ENCODE results near the gene GRID2.

The GRID2 gene

DNA sequence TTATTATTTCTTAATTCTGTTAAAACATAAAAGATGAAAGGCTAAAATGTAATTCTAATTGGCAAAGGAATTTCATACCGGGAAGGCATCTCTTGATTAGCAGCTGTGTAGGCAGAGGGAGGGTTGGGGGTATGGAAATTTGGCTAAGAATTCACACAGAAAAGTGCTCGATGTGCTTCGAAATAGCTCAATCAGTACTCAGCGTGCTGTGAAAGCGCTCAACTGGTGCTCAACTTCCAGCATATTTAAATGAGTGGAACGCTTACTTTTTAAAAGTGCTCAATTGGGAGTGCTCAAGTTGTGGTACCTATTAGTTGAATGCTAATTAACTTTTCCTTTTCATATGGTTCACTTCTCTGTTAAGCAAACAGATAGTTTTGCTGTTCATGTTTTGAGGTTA is 828.9 kb downstream of the GRID2 start:
- no peaks in the 10 kb centered on the region for H3K9me3 ChIP-seq (ENCODE audit: control insufficient read depth, insufficient read depth, low read depth, low read length)
- no peak overlapping the region for H3K27ac ChIP-seq (ENCODE audit: low read depth, low read length)
- H3K9ac ChIP-seq (ENCODE audit: low read length) = no peak overlapping the region
- H3K27me3 ChIP-seq (ENCODE audit: control insufficient read depth, insufficient read depth, low read length) = no peaks in the 10 kb centered on the region
- H3K36me3 ChIP-seq (ENCODE audit: control insufficient read depth, insufficient read depth, low read length) = no peaks in the 10 kb centered on the region
- H3K4me3 ChIP-seq (ENCODE audit: low read depth, low read length) = no peak overlapping the region
- peaks cover 15% of the 10 kb centered on the region; the same call in 1 of the 2 replicates for H3K4me1 ChIP-seq (ENCODE audit: control insufficient read depth, insufficient read depth, low read length)

- no peaks in the 10 kb centered on the region for H3K9me3 ChIP-seq (ENCODE audit: control insufficient read depth, insufficient read depth, low read depth, low read length)
- H3K27ac ChIP-seq (ENCODE audit: low read depth, low read length) = 0 out of 2 replicates have a peak overlapping the region, but pooled peaks have one; percentile 21
- no peaks in the 10 kb centered on the region for H3K27me3 ChIP-seq (ENCODE audit: control insufficient read depth, insufficient read depth, low read length)
- H3K36me3 ChIP-seq (ENCODE audit: control insufficient read depth, insufficient read depth, low read length) = no peaks in the 10 kb centered on the region
- H3K4me3 ChIP-seq (ENCODE audit: low read depth, low read length) = no peak overlapping the region
- H3K9ac ChIP-seq (ENCODE audit: low read length) = no peak overlapping the region
- H3K4me1 ChIP-seq (ENCODE audit: control insufficient read depth, insufficient read depth, low read length) = peaks cover 12% of the 10 kb centered on the region; the same call in 1 of the 2 replicates
Observed at GRCh38 chr4:93139118-93139517, 835.4 kb downstream of the GRID2 start.

- no peaks in the 10 kb centered on the region for H3K27me3 ChIP-seq (ENCODE audit: control insufficient read depth, insufficient read depth, low read length)
- no peak overlapping the region for H3K4me3 ChIP-seq (ENCODE audit: low read depth, low read length)
- H3K9me3 ChIP-seq (ENCODE audit: control insufficient read depth, insufficient read depth, low read depth, low read length) = peaks cover 2% of the 10 kb centered on the region; the same call in 1 of the 2 replicates
- H3K27ac ChIP-seq (ENCODE audit: low read depth, low read length) = no peak overlapping the region
- no peak overlapping the region for H3K9ac ChIP-seq (ENCODE audit: low read length)
- peaks cover 36% of the 10 kb centered on the region for H3K4me1 ChIP-seq (ENCODE audit: control insufficient read depth, insufficient read depth, low read length)
- no peaks in the 10 kb centered on the region for H3K36me3 ChIP-seq (ENCODE audit: control insufficient read depth, insufficient read depth, low read length)
Observed at GRCh38 chr4:93143902-93144301, 840.1 kb downstream of the GRID2 start.

- Histone ChIP-seq H3K36me3 (ENCODE audit: control insufficient read depth, insufficient read depth, low read length) (peaks cover 4% of the 10 kb centered on the region; the same call in 1 of the 2 replicates), H3K9me3 (ENCODE audit: control insufficient read depth, insufficient read depth, low read depth, low read length) (peaks cover 4% of the 10 kb centered on the region; the same call in 1 of the 2 replicates), H3K27me3 (ENCODE audit: control insufficient read depth, insufficient read depth, low read length) (no peaks in the 10 kb centered on the region), H3K4me3 (ENCODE audit: low read depth, low read length) (no peak overlapping the region), H3K27ac (ENCODE audit: low read depth, low read length) (no peak overlapping the region), H3K4me1 (ENCODE audit: control insufficient read depth, insufficient read depth, low read length) (peaks cover 35% of the 10 kb centered on the region), H3K9ac (ENCODE audit: low read length) (no peak overlapping the region)
Observed at GRCh38 chr4:93144644-93145043, 840.9 kb downstream of the GRID2 start.

GRCh38 chr4:93147524-93148212 is 843.9 kb downstream of the GRID2 start:
- Histone ChIP-seq H3K36me3 (ENCODE audit: control insufficient read depth, insufficient read depth, low read length) (peaks cover 4% of the 10 kb centered on the region; the same call in 1 of the 2 replicates), H3K9ac (ENCODE audit: low read length) (no peak overlapping the region), H3K27me3 (ENCODE audit: control insufficient read depth, insufficient read depth, low read length) (no peaks in the 10 kb centered on the region), H3K4me3 (ENCODE audit: low read depth, low read length) (no peak overlapping the region), H3K27ac (ENCODE audit: low read depth, low read length) (no peak overlapping the region), H3K4me1 (ENCODE audit: control insufficient read depth, insufficient read depth, low read length) (peaks cover 35% of the 10 kb centered on the region), H3K9me3 (ENCODE audit: control insufficient read depth, insufficient read depth, low read depth, low read length) (peaks cover 4% of the 10 kb centered on the region; the same call in 1 of the 2 replicates)

DNA sequence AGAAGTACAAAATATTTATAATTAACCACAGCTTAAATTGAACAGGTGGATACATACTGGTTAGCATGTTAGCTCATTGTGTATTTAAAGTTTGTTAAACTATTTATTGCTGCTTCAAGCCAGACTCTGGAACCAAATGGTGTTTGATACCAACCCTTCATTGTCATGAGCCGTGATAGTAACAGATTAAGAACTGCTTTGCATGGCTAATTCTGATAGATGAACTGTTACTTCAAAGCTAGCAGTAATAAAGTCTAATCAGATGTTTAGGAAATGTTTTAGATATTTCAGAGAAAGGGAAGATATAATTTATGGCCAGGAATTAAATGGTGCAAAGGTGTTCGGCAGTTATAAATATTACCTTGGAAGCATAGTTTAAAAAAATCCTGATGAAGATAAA is 848.7 kb downstream of the GRID2 start:
- peaks cover 4% of the 10 kb centered on the region; the same call in 1 of the 2 replicates for H3K9me3 ChIP-seq (ENCODE audit: control insufficient read depth, insufficient read depth, low read depth, low read length)
- H3K4me1 ChIP-seq (ENCODE audit: control insufficient read depth, insufficient read depth, low read length) = peaks cover 4% of the 10 kb centered on the region; the same call in 1 of the 2 replicates
- H3K9ac ChIP-seq (ENCODE audit: low read length) = no peak overlapping the region
- H3K27ac ChIP-seq (ENCODE audit: low read depth, low read length) = no peak overlapping the region
- no peak overlapping the region for H3K4me3 ChIP-seq (ENCODE audit: low read depth, low read length)
- H3K36me3 ChIP-seq (ENCODE audit: control insufficient read depth, insufficient read depth, low read length) = peaks cover 4% of the 10 kb centered on the region; the same call in 1 of the 2 replicates
- no peaks in the 10 kb centered on the region for H3K27me3 ChIP-seq (ENCODE audit: control insufficient read depth, insufficient read depth, low read length)

DNA sequence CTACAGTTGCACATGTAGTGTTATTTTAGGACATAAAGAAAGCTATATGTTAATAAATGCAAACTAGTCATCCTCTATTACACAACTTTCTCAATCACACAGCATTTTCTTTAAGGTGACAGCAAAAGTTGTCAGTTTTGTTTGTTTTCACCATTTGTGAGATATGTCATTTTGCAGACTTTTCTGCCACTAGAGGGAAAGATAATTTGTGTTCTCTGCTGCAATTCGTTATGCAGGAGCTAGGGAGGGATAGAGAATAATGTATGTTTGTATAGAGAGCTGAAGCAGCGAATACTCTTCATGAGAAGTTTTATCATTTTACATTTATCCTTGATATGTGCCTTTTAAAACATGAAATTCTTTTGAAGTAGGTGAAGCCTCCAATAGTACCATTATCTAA is 854.2 kb downstream of the GRID2 start:
- no peak overlapping the region for H3K27ac ChIP-seq (ENCODE audit: low read depth, low read length)
- no peaks in the 10 kb centered on the region for H3K27me3 ChIP-seq (ENCODE audit: control insufficient read depth, insufficient read depth, low read length)
- H3K9me3 ChIP-seq (ENCODE audit: control insufficient read depth, insufficient read depth, low read depth, low read length) = no peaks in the 10 kb centered on the region
- H3K4me3 ChIP-seq (ENCODE audit: low read depth, low read length) = no peak overlapping the region
- H3K36me3 ChIP-seq (ENCODE audit: control insufficient read depth, insufficient read depth, low read length) = no peaks in the 10 kb centered on the region
- H3K4me1 ChIP-seq (ENCODE audit: control insufficient read depth, insufficient read depth, low read length) = peaks cover 11% of the 10 kb centered on the region; the same call in 1 of the 2 replicates
- H3K9ac ChIP-seq (ENCODE audit: low read length) = no peak overlapping the region

DNA sequence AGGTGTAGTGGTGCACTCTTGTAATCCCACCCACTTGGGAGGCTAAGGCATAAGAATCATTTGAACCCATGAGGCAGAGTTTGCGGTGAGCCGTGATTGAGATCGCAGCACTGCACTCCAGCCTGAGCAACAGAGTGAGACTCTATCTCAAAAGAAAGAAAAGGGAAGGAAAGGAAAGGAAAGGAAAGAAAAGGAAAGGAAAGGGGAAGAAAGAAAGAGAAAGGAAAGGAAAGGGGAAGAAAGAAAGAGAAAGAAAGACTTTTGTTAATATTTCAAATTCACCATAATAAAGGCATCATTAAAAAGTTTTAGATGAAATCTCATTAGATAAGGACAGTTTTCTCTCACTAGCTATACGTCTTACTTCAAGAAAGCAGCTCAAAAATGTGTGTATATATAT is 864.3 kb downstream of the GRID2 start:
- Histone ChIP-seq H3K4me3 (ENCODE audit: low read depth, low read length) (no peak overlapping the region), H3K27me3 (ENCODE audit: control insufficient read depth, insufficient read depth, low read length) (no peaks in the 10 kb centered on the region), H3K4me1 (ENCODE audit: control insufficient read depth, insufficient read depth, low read length) (no peaks in the 10 kb centered on the region), H3K9me3 (ENCODE audit: control insufficient read depth, insufficient read depth, low read depth, low read length) (no peaks in the 10 kb centered on the region), H3K27ac (ENCODE audit: low read depth, low read length) (no peak overlapping the region), H3K36me3 (ENCODE audit: control insufficient read depth, insufficient read depth, low read length) (no peaks in the 10 kb centered on the region), H3K9ac (ENCODE audit: low read length) (no peak overlapping the region)

DNA sequence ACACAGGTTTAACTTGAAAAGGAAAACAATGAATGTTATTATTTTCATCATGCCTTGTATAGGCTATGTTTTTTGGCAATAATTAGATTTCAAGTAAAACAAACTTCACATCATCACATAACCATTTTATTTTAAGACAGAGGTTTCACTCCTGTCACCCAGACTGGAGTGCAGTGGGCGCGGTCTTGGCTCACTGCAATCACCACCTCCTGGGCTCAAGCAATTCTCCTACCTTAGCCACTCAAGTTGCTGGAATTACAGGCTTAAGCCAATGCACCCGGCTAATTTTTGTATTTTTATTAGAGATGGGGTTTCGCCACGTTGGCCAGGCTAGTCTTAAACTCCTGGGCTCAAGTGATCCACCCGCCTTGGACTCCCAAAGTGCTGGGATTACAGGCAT is 866.2 kb downstream of the GRID2 start:
- Histone ChIP-seq H3K27me3 (ENCODE audit: control insufficient read depth, insufficient read depth, low read length) (no peaks in the 10 kb centered on the region), H3K36me3 (ENCODE audit: control insufficient read depth, insufficient read depth, low read length) (no peaks in the 10 kb centered on the region), H3K9ac (ENCODE audit: low read length) (no peak overlapping the region), H3K4me1 (ENCODE audit: control insufficient read depth, insufficient read depth, low read length) (no peaks in the 10 kb centered on the region), H3K9me3 (ENCODE audit: control insufficient read depth, insufficient read depth, low read depth, low read length) (no peaks in the 10 kb centered on the region), H3K27ac (ENCODE audit: low read depth, low read length) (no peak overlapping the region), H3K4me3 (ENCODE audit: low read depth, low read length) (no peak overlapping the region)

DNA sequence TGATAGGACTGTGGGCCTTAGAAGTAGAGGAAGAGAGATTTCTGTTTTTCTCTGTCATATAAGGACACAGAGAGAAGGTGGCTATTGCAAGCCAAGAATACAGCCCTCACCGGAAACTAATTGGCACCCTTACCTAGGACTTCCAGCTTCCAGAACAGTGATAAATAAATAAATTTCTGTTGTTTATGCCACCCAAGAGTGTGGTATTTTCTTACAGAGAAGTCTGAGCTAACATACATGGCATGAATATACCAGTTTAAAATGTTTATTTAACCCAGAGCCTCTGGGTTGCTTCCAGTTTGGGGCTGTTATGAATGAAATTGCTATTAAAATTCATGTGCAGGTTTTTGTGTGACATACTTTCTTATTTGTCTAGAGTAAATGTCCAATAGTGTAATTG is 870.8 kb downstream of the GRID2 start:
- no peak overlapping the region for H3K27ac ChIP-seq (ENCODE audit: low read depth, low read length)
- H3K4me1 ChIP-seq (ENCODE audit: control insufficient read depth, insufficient read depth, low read length) = no peaks in the 10 kb centered on the region
- H3K9me3 ChIP-seq (ENCODE audit: control insufficient read depth, insufficient read depth, low read depth, low read length) = no peaks in the 10 kb centered on the region

DNA sequence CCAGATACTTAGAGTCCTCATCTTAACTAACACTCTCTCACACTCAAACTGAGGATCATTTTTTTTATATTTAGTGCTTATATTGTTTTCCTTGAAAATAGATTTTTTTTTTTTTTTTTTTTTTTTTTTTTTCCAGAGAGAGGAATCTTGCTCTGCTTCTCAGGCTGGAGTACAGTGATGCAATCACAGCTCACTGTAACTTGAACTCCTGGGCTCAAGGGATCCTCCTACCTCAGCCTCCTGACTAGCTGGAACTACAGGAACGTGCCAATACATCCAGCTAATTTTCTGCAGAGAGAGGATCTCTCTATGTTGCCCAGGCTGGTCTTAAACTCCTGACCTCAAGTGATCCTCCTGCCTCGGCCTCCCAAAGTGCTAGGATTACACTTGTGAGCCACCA is 874.5 kb downstream of the GRID2 start:
- no peak overlapping the region for H3K4me3 ChIP-seq (ENCODE audit: low read depth, low read length)
- no peaks in the 10 kb centered on the region for H3K4me1 ChIP-seq (ENCODE audit: control insufficient read depth, insufficient read depth, low read length)
- no peak overlapping the region for H3K9ac ChIP-seq (ENCODE audit: low read length)
- H3K9me3 ChIP-seq (ENCODE audit: control insufficient read depth, insufficient read depth, low read depth, low read length) = no peaks in the 10 kb centered on the region
- H3K27me3 ChIP-seq (ENCODE audit: control insufficient read depth, insufficient read depth, low read length) = no peaks in the 10 kb centered on the region
- H3K36me3 ChIP-seq (ENCODE audit: control insufficient read depth, insufficient read depth, low read length) = no peaks in the 10 kb centered on the region
- no peak overlapping the region for H3K27ac ChIP-seq (ENCODE audit: low read depth, low read length)

More for the DNA sequence above, 870.8 kb downstream of the GRID2 start:
- Histone ChIP-seq H3K36me3 (ENCODE audit: control insufficient read depth, insufficient read depth, low read length) (no peaks in the 10 kb centered on the region), H3K9ac (ENCODE audit: low read length) (no peak overlapping the region), H3K4me3 (ENCODE audit: low read depth, low read length) (no peak overlapping the region), H3K27me3 (ENCODE audit: control insufficient read depth, insufficient read depth, low read length) (no peaks in the 10 kb centered on the region)
